Measurements from ENCODE around the gene DUOX2.

DNA sequence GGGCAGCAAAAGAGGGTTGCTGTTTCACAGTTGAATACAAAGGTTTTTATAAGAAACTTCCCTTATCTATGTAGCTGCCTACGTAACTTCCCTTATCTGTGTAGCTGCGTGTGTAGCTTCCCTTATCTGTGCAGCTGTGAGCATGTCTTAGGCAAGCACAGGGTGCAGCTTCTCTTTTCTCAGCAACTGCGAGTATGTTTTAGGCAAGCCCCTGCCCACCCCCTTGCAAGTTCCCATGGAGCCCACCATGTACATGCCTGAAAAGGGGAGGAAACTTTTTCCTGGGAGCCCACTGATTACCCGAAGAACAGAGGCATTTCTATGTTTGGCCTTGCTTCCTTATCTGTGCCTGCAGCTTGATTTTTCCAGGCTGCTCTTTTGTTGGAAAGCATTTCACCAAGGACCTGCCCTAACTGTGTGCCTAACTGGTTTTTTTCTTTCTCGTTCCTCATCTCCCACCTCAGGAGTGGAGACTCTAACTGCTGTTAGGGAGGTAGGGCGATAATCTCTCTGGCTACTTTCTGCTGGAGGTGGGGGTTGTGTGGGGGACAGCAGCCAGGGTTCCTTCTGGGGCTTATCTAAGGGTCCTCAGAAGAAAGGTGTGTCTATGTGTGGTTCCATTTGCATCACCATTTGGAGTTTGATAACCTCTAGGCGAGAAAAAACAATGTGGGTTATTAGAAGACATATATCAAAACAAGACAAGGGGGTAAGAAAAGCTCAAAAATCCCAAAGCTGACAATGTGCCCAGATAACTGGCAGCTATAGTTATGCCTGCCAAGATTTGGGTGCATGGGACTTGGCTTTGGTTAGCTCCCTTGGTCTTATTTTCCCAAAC lies 65.0 kb downstream of the DUOX2 start:
- TF ChIP-seq CTCF (IDR thresholded peaks at IDR 0.05) (no peak), POLR2A (IDR thresholded peaks at IDR 0.05) (no peak)
